Natural killer cell (primary cell): ENCODE data around the gene NAALADL2. TPM values are rescaled to one million over a fixed set of nuclear protein-coding genes. Genes with fewer than 3 reads are reported as not detected.
"Not testable (repeated sequence)": the region's sequence is repeated elsewhere in the genome, so short reads cannot be mapped to it uniquely, and the experiment has no call there.

Experiments
- ATAC-seq, 3 donors: fragments of 150-1000 bp in 2 of 3; fragments of 200-7000 bp in 1 of 3; cut with Tn5 transposase; 1 replicate in 1 of 3; 2 replicates in 2 of 3; pipeline ENCODE4 v1.10.0; 2021; ENCODE audit warnings: mild to moderate bottlenecking in 2 of 3, moderate library complexity in 2 of 3
- DNase-seq, 2 donors: peaks; one replicate each; pipeline versions ENCODE4 v3.0.0 to v3.0.0-alpha.2; 2013 to 2021; ENCODE audit warnings: mixed read lengths in 1 of 2
- H3K27ac ChIP-seq: one replicate; pipeline ENCODE4 v1.5.1; 2013; ENCODE audit warnings: mild to moderate bottlenecking, low read length
- H3K27me3 ChIP-seq: one replicate; pipeline ENCODE4 v1.6.1; 2013; ENCODE audit warnings: low read length; ENCODE audit not compliant: control insufficient read depth, insufficient read depth
- H3K36me3 ChIP-seq: one replicate; pipeline ENCODE4 v1.6.1; 2013; ENCODE audit warnings: low read length; ENCODE audit not compliant: control insufficient read depth, insufficient read depth
- H3K4me1 ChIP-seq: one replicate; pipeline ENCODE4 v1.6.1; 2013; ENCODE audit warnings: low read length; ENCODE audit not compliant: control insufficient read depth, insufficient read depth
- H3K4me3 ChIP-seq: one replicate; pipeline ENCODE4 v1.5.1; 2013; ENCODE audit warnings: low read length
- H3K9me3 ChIP-seq: one replicate; pipeline ENCODE4 v1.6.1; 2013; ENCODE audit warnings: low read length; ENCODE audit not compliant: control insufficient read depth, insufficient read depth
- H3K27ac Mint-ChIP-seq, 2 donors: one replicate each; pipeline ENCODE4 v1.8.0; 2022; ENCODE audit warnings: mild to moderate bottlenecking in 2 of 2, mixed read lengths in 2 of 2, moderate library complexity in 1 of 2
- H3K27me3 Mint-ChIP-seq, 2 donors: one replicate each; pipeline ENCODE4 v1.8.0; 2022; ENCODE audit warnings: low read depth in 2 of 2, mixed read lengths in 2 of 2
- H3K36me3 Mint-ChIP-seq: one replicate; pipeline ENCODE4 v1.8.0; 2022; ENCODE audit warnings: mixed read lengths
- H3K4me1 Mint-ChIP-seq, 2 donors: one replicate each; pipeline ENCODE4 v1.8.0; 2022; ENCODE audit warnings: mixed read lengths in 2 of 2
- H3K4me3 Mint-ChIP-seq: one replicate; pipeline ENCODE4 v1.8.0; 2022; ENCODE audit warnings: mild to moderate bottlenecking, moderate library complexity, mixed read lengths
- H3K9me3 Mint-ChIP-seq, 2 donors: one replicate each; pipeline ENCODE4 v1.8.0; 2022; ENCODE audit warnings: mixed read lengths in 2 of 2
- CTCF ChIP-seq: fragments of 200-600 bp; IDR thresholded peaks from one replicate; pipeline ENCODE4 v1.8.0; 2022; ENCODE audit warnings: antibody characterized with exemption
- WGBS: methylation state at CpG from one replicate; pipeline ENCODE4 v1.1.7; 2013; ENCODE audit warnings: missing lambda C conversion rate; ENCODE audit not compliant: insufficient coverage; 5-methylcytosine and 5-hydroxymethylcytosine counted together
- intact Hi-C: fragments of 100-400 bp; cut with micrococcal nuclease; formaldehyde crosslinking; loops from one replicate; pipeline ENCODE4 v1.14.2; 2022
- total RNA-seq, 4 donors: library from RNA; stranded (reverse); fragments of 120-200 nt in 1 of 4; gene quantifications; one replicate each; pipeline versions ENCODE4 v1.2.3 to v1.2.4, GENCODE V29; 2013 to 2022

The NAALADL2 gene
- total RNA-seq, 3 donors from 2014 or later (not counting 1 experiment from before 2014, with no cell fraction given) = not detected

- DNase-seq (no peak), ATAC-seq (no peak)
- H3K27me3 Mint-ChIP-seq = no peaks in the 10 kb centered on the region
- peaks cover 6 to 13% of the 10 kb centered on the region in 2 donors for H3K9me3 Mint-ChIP-seq
- no peaks in the 10 kb centered on the region for H3K27me3 ChIP-seq
- no peaks in the 10 kb centered on the region for H3K36me3 Mint-ChIP-seq
- no peaks in the 10 kb centered on the region for H3K36me3 ChIP-seq
- no peaks in the 10 kb centered on the region for H3K4me1 ChIP-seq
- WGBS = 80% methylated on average over 2 of the region's 2 CpGs
- H3K27ac ChIP-seq = no peak overlapping the region
- H3K4me1 Mint-ChIP-seq = no peaks in the 10 kb centered on the region
- no peaks in the 10 kb centered on the region for H3K9me3 ChIP-seq
- H3K27ac Mint-ChIP-seq = no peak overlapping the region
- no peak overlapping the region for H3K4me3 ChIP-seq
- no peak for TF ChIP-seq CTCF
- H3K4me3 Mint-ChIP-seq = no peak overlapping the region
- intact Hi-C loops = no loop called here
These were observed 563.6 kb downstream of the NAALADL2 start for GRCh38 chr3:175422744-175423143.

- DNase-seq, H3K27me3 ChIP-seq, H3K4me3 Mint-ChIP-seq, H3K27me3 Mint-ChIP-seq, H3K9me3 ChIP-seq, H3K27ac ChIP-seq, H3K36me3 ChIP-seq, intact Hi-C loops, H3K4me3 ChIP-seq, H3K36me3 Mint-ChIP-seq, ATAC-seq, H3K27ac Mint-ChIP-seq, H3K4me1 Mint-ChIP-seq, H3K4me1 ChIP-seq: not testable (repeated sequence)
- peaks cover 6 to 13% of the 10 kb centered on the region in 2 donors for H3K9me3 Mint-ChIP-seq
- WGBS = no CpG with 5 or more reads among the region's 2 CpGs
These were observed 564.7 kb downstream of the NAALADL2 start for GRCh38 chr3:175423848-175424247.

- intact Hi-C loops = no loop called here
- TF ChIP-seq CTCF = no peak
- no peaks in the 10 kb centered on the region for H3K9me3 ChIP-seq
- no peaks in the 10 kb centered on the region for H3K4me1 ChIP-seq
- no peaks in the 10 kb centered on the region for H3K36me3 ChIP-seq
- Mint-ChIP-seq H3K4me3 (no peak overlapping the region), H3K9me3 (peaks cover 7 to 10% of the 10 kb centered on the region in 2 donors), H3K27ac (no peak overlapping the region), H3K36me3 (no peaks in the 10 kb centered on the region), H3K4me1 (no peaks in the 10 kb centered on the region), H3K27me3 (no peaks in the 10 kb centered on the region)
- no peaks in the 10 kb centered on the region for H3K27me3 ChIP-seq
- H3K27ac ChIP-seq = no peak overlapping the region
- 91% methylated on average over 5 of the region's 5 CpGs for WGBS
- H3K4me3 ChIP-seq = no peak overlapping the region
- no peak for ATAC-seq
- no peak for DNase-seq
These were observed 567.7 kb downstream of the NAALADL2 start for GRCh38 chr3:175426805-175427204.

- intact Hi-C loops = no loop called here
- peaks cover 7 to 15% of the 10 kb centered on the region in 2 donors for H3K9me3 Mint-ChIP-seq
- no peak for TF ChIP-seq CTCF
These were observed 569.3 kb downstream of the NAALADL2 start for GRCh38 chr3:175428466-175428865.

More at GRCh38 chr3:175428466-175428865, 569.3 kb downstream of the NAALADL2 start:
- DNase-seq = no peak
- Mint-ChIP-seq H3K4me1 (no peaks in the 10 kb centered on the region), H3K27me3 (no peaks in the 10 kb centered on the region), H3K36me3 (no peaks in the 10 kb centered on the region), H3K4me3 (no peak overlapping the region), H3K27ac (no peak overlapping the region)
- no peak overlapping the region for H3K27ac ChIP-seq
- H3K36me3 ChIP-seq = no peaks in the 10 kb centered on the region
- no peaks in the 10 kb centered on the region for H3K27me3 ChIP-seq
- no peak for ATAC-seq
- no peaks in the 10 kb centered on the region for H3K4me1 ChIP-seq
- H3K9me3 ChIP-seq = no peaks in the 10 kb centered on the region
- H3K4me3 ChIP-seq = no peak overlapping the region
